Hematopoietic multipotent progenitor cell treated with erythropoietin and hydrocortisone succinate and interleukin-3 and kit ligand, for 17 days (in vitro differentiated cells): ENCODE results near the gene CD248.
"Not testable (repeated sequence)": the region's sequence is repeated elsewhere in the genome, so short reads cannot be mapped to it uniquely, and the experiment has no call there.

ENCODE experiments used
- DNase-seq: peaks from one replicate; pipeline ENCODE4 v3.0.0-alpha.2; 2015; ENCODE audit warnings: low spot score

The CD248 gene

GRCh38 chr11:66328302-66329144, 11.7 kb upstream of the CD248 start:
- DNase-seq = peak; percentile 81

- DNase-seq = no peak
Measured at GRCh38 chr11:66328031-66328301, 11.1 kb upstream of the CD248 start.

GRCh38 chr11:66327171-66328030, 10.6 kb upstream of the CD248 start:
- no peak for DNase-seq

GRCh38 chr11:66326261-66327111, 9.6 kb upstream of the CD248 start:
- no peak for DNase-seq

- no peak for DNase-seq
Measured at GRCh38 chr11:66325263-66325671, 8.4 kb upstream of the CD248 start.

GRCh38 chr11:66324664-66325063, 7.8 kb upstream of the CD248 start:
- no peak for DNase-seq

GRCh38 chr11:66323684-66324083, 6.8 kb upstream of the CD248 start:
- no peak for DNase-seq

GRCh38 chr11:66322732-66323427, 6.0 kb upstream of the CD248 start:
- no peak for DNase-seq

- DNase-seq = no peak
Measured at GRCh38 chr11:66321606-66322005, 4.8 kb upstream of the CD248 start.

GRCh38 chr11:66320748-66321147, 3.9 kb upstream of the CD248 start:
- not testable (repeated sequence) for DNase-seq

- not testable (repeated sequence) for DNase-seq
Measured at GRCh38 chr11:66320289-66320688, 3.4 kb upstream of the CD248 start.

- DNase-seq = no peak
Measured at GRCh38 chr11:66318600-66318970, 1.7 kb upstream of the CD248 start.

- no peak for DNase-seq
Measured at GRCh38 chr11:66317723-66318599, 1.1 kb upstream of the CD248 start.

- DNase-seq = no peak
Measured at GRCh38 chr11:66317322-66317722, 478 bp upstream of the CD248 start.

GRCh38 chr11:66315921-66316811, 678 bp downstream of the CD248 start:
- no peak for DNase-seq

GRCh38 chr11:66315498-66315885, 1.4 kb downstream of the CD248 start:
- no peak for DNase-seq

GRCh38 chr11:66314561-66315497, 2.0 kb downstream of the CD248 start:
- no peak for DNase-seq

- no peak for DNase-seq
Measured at GRCh38 chr11:66314186-66314501, 2.7 kb downstream of the CD248 start.
